B cell (primary cell): ENCODE measurements around the gene CSRNP2. TPM values are rescaled to one million over a fixed set of nuclear protein-coding genes. Genes with fewer than 3 reads are reported as not detected.

Experiments
- ATAC-seq: fragments of 200-7000 bp; cut with Tn5 transposase; one replicate; pipeline ENCODE4 v1.10.0; 2021; ENCODE audit warnings: low read depth, mild to moderate bottlenecking, moderate number of reproducible peaks, moderate library complexity
- CTCF ChIA-PET: fragments of 350-600 bp; sonication (Branson Sonifier 250); formaldehyde crosslinking; loops from one replicate; lab custom pipeline; 2021; ENCODE audit warnings: antibody characterized with exemption, inconsistent platforms; lab: Charles Lee
- POLR2A ChIA-PET: fragments of 350-600 bp; sonication (Branson Sonifier 250); formaldehyde crosslinking; loops from one replicate; lab custom pipeline; 2021; ENCODE audit warnings: antibody characterized with exemption; lab: Charles Lee
- DNase-seq: peaks from one replicate; pipeline ENCODE4 v3.0.0; 2013
- H2AFZ ChIP-seq: 2 replicates; pipeline ENCODE4 v1.6.1; 2012; ENCODE audit warnings: mild to moderate bottlenecking, low read depth, low read length; ENCODE audit not compliant: insufficient read depth, poor library complexity, severe bottlenecking
- H3K27ac ChIP-seq, 2 donors: 1 replicate in 1 of 2; 2 replicates in 1 of 2; pipeline ENCODE4 v1.5.1; 2012 to 2013; ENCODE audit warnings: low read length in 2 of 2, mild to moderate bottlenecking in 2 of 2, moderate library complexity in 1 of 2
- H3K27me3 ChIP-seq, 4 experiments: fragments of 200-600 bp in 1 of 4; sonication (generic) in 1 of 4; replicated peaks in 1 of 4; 1 replicate in 2 of 4; 2 replicates in 2 of 4; pipeline versions ENCODE4 v1.6.1 to v1.7.0; 2013 to 2016; ENCODE audit warnings: low read length in 3 of 4, mild to moderate bottlenecking in 2 of 4, mixed read lengths in 1 of 4, moderate library complexity in 1 of 4; ENCODE audit not compliant: insufficient read depth in 4 of 4, control insufficient read depth in 3 of 4; ENCODE audit errors: control extremely low read depth in 1 of 4
- H3K36me3 ChIP-seq, 2 experiments: replicated peaks in 1 of 2; 1 replicate in 1 of 2; 2 replicates in 1 of 2; pipeline versions ENCODE4 v1.6.1 to v1.7.1; 2013; ENCODE audit warnings: low read length in 1 of 2; ENCODE audit not compliant: insufficient read depth in 2 of 2, control insufficient read depth in 1 of 2; ENCODE audit errors: control extremely low read depth in 1 of 2, extremely low read depth in 1 of 2
- H3K4me1 ChIP-seq, 2 donors: fragments of 200-600 bp in 1 of 2; sonication (generic) in 1 of 2; 1 replicate in 1 of 2; 2 replicates in 1 of 2; pipeline versions ENCODE4 v1.5.1 to v1.6.1; 2013 to 2017; ENCODE audit warnings: low read length in 2 of 2; ENCODE audit not compliant: control insufficient read depth in 2 of 2, insufficient read depth in 2 of 2
- H3K4me2 ChIP-seq: replicated peaks from 2 replicates; pipeline ENCODE3; 2012; ENCODE audit warnings: mild to moderate bottlenecking, low read depth, low read length; ENCODE audit not compliant: poor library complexity, severe bottlenecking
- H3K4me3 ChIP-seq, 5 experiments: fragments of 200-600 bp in 1 of 5; sonication (generic) in 1 of 5; 1 replicate in 3 of 5; 2 replicates in 2 of 5; pipeline versions ENCODE4 v1.5.1 to v1.7.0; 2011 to 2016; ENCODE audit warnings: low read length in 4 of 5, mild to moderate bottlenecking in 4 of 5, low read depth in 2 of 5, control low read depth in 1 of 5, moderate library complexity in 1 of 5; ENCODE audit not compliant: insufficient read depth in 1 of 5; ENCODE audit errors: control extremely low read depth in 1 of 5, extremely low read depth in 1 of 5
- H3K79me2 ChIP-seq: fragments of 200-600 bp; sonication (generic); one replicate; pipeline ENCODE4 v1.6.0; 2016; ENCODE audit warnings: low read length; ENCODE audit not compliant: control insufficient read depth, insufficient read depth
- H3K9ac ChIP-seq: fragments of 200-600 bp; sonication (generic); 2 replicates; pipeline ENCODE4 v1.6.1; 2017; ENCODE audit warnings: mild to moderate bottlenecking, low read length, moderate library complexity
- H3K9me3 ChIP-seq, 3 donors: one replicate each; pipeline versions ENCODE4 v1.6.1 to v1.7.1; 2013; ENCODE audit warnings: low read length in 2 of 3; ENCODE audit not compliant: control insufficient read depth in 2 of 3, insufficient read depth in 1 of 3; ENCODE audit errors: control extremely low read depth in 1 of 3
- H4K20me1 ChIP-seq: 2 replicates; pipeline ENCODE4 v1.6.0; 2012; ENCODE audit warnings: mild to moderate bottlenecking, low read length; ENCODE audit not compliant: insufficient read depth, control insufficient read depth, poor library complexity, severe bottlenecking
- H3K27ac Mint-ChIP-seq: one replicate; pipeline ENCODE4 v1.8.0; 2021; ENCODE audit warnings: mixed read lengths
- H3K27me3 Mint-ChIP-seq: one replicate; pipeline ENCODE4 v1.8.0; 2021; ENCODE audit warnings: mixed read lengths
- H3K4me1 Mint-ChIP-seq: one replicate; pipeline ENCODE4 v1.8.0; 2021; ENCODE audit warnings: mixed read lengths
- H3K4me3 Mint-ChIP-seq: one replicate; pipeline ENCODE4 v1.8.0; 2021; ENCODE audit warnings: mixed read lengths
- H3K9me3 Mint-ChIP-seq: one replicate; pipeline ENCODE4 v1.8.0; 2022; ENCODE audit warnings: mixed read lengths; ENCODE audit not compliant: insufficient read depth
- CTCF ChIP-seq: fragments of 200-600 bp; IDR thresholded peaks from one replicate; pipeline ENCODE4 v1.8.0; 2022; ENCODE audit warnings: antibody characterized with exemption, mild to moderate bottlenecking
- EZH2 ChIP-seq: IDR thresholded peaks from 2 replicates; pipeline ENCODE4 v1.6.1; 2012; ENCODE audit warnings: borderline replicate concordance, low read depth, mild to moderate bottlenecking, moderate library complexity, low read length; ENCODE audit not compliant: insufficient read depth, poor library complexity, severe bottlenecking
- WGBS: methylation state at CpG from one replicate; pipeline ENCODE4 v1.1.5; 2013; ENCODE audit warnings: missing lambda C conversion rate; ENCODE audit not compliant: insufficient coverage; 5-methylcytosine and 5-hydroxymethylcytosine counted together
- intact Hi-C: fragments of 100-400 bp; cut with micrococcal nuclease; formaldehyde crosslinking; loops from one replicate; pipeline ENCODE4 v1.10.0; 2022
- polyA plus RNA-seq: library from polyadenylated mRNA; depleted of rRNA; stranded (reverse); fragments of >200 nt; gene quantifications from 2 replicates; pipeline ENCODE4 v1.2.3, GENCODE V29; 2012
- total RNA-seq, 2 donors: library from RNA; stranded (reverse); fragments of 120-200 nt in 1 of 2; gene quantifications; 1 replicate in 1 of 2; 2 replicates in 1 of 2; pipeline versions ENCODE4 v1.2.3 to v1.2.4, GENCODE V29; 2013 to 2022

CSRNP2 gene
- total and polyA plus RNA-seq, 2 donors (not counting 1 experiment from before 2014, with no cell fraction given), result 10.3 to 49.8 TPM

- DNase-seq (no peak), ATAC-seq (no peak)
- CTCF ChIA-PET, result no interaction called here
- Histone ChIP-seq H4K20me1 (no peaks in the 10 kb centered on the region), H3K79me2 (peaks cover 5% of the 10 kb centered on the region), H3K27me3 (no peaks in the 10 kb centered on the region), H2AFZ (no peak overlapping the region), H3K4me3 (no peak overlapping the region), H3K9me3 (no peaks in the 10 kb centered on the region), H3K9ac (no peak overlapping the region), H3K4me1 (peaks cover 0 to 7% of the 10 kb centered on the region in 2 donors), H3K36me3 (no peaks in the 10 kb centered on the region), H3K4me2 (no peak overlapping the region), H3K27ac (no peak overlapping the region)
- Mint-ChIP-seq H3K4me3 (no peak overlapping the region), H3K27ac (no peak overlapping the region), H3K4me1 (peaks cover 11% of the 10 kb centered on the region), H3K9me3 (no peaks in the 10 kb centered on the region), H3K27me3 (no peaks in the 10 kb centered on the region)
- no peak for TF ChIP-seq EZH2
- no peak for TF ChIP-seq CTCF
- POLR2A ChIA-PET, result no interaction called here
- WGBS, result 60% methylated on average over 1 of the region's 3 CpGs
- intact Hi-C loops, result no loop called here
Measured at GRCh38 chr12:51087818-51088217, 4.4 kb upstream of the CSRNP2 start.

- ChIA-PET CTCF (no interaction called here), POLR2A (no interaction called here)
- H3K4me1 ChIP-seq, result peaks cover 8 to 16% of the 10 kb centered on the region in 2 donors
- H3K4me2 ChIP-seq, result no peak overlapping the region
- no peak overlapping the region for H3K4me3 ChIP-seq
- H2AFZ ChIP-seq, result no peak overlapping the region
- H3K27me3 ChIP-seq, result no peaks in the 10 kb centered on the region
- Mint-ChIP-seq H3K4me1 (peaks cover 20% of the 10 kb centered on the region), H3K9me3 (no peaks in the 10 kb centered on the region), H3K27me3 (no peaks in the 10 kb centered on the region), H3K27ac (no peak overlapping the region), H3K4me3 (no peak overlapping the region)
- H3K27ac ChIP-seq, result no peak overlapping the region
- H3K9me3 ChIP-seq, result no peaks in the 10 kb centered on the region
- peaks cover 8% of the 10 kb centered on the region for H3K79me2 ChIP-seq
- ATAC-seq, result no peak
- DNase-seq, result no peak
- no peaks in the 10 kb centered on the region for H4K20me1 ChIP-seq
- no peak overlapping the region for H3K9ac ChIP-seq
- no peak for TF ChIP-seq EZH2
- no peak for TF ChIP-seq CTCF
- intact Hi-C loops, result no loop called here
- 95% methylated on average over 8 of the region's 10 CpGs for WGBS
- H3K36me3 ChIP-seq, result no peaks in the 10 kb centered on the region
Measured at GRCh38 chr12:51086933-51087332, 3.5 kb upstream of the CSRNP2 start.
